Endodermal cell (in vitro differentiated cells): ENCODE measurements around the gene MERTK. TPM values are rescaled to one million over a fixed set of nuclear protein-coding genes. Genes with fewer than 3 reads are reported as not detected.
A peak's percentile ranks its signal among the peaks of the same experiment; 100 is the strongest.
"Not testable (repeated sequence)": the region's sequence is repeated elsewhere in the genome, so short reads cannot be mapped to it uniquely, and the experiment has no call there.

ENCODE experiments used
- DNase-seq: peaks from one replicate; pipeline ENCODE4 v3.0.0-alpha.2; 2017
- H3K27ac ChIP-seq: 2 replicates; pipeline ENCODE4 v1.5.1; 2013; ENCODE audit warnings: mild to moderate bottlenecking, low read depth, low read length, moderate library complexity
- H3K27me3 ChIP-seq: 2 replicates; pipeline ENCODE4 v1.6.1; 2013; ENCODE audit warnings: mild to moderate bottlenecking, low read length, moderate library complexity; ENCODE audit not compliant: insufficient read depth, control insufficient read depth, poor library complexity, severe bottlenecking
- H3K36me3 ChIP-seq: 2 replicates; pipeline ENCODE4 v1.7.0; 2013; ENCODE audit warnings: mild to moderate bottlenecking, low read length, moderate library complexity; ENCODE audit not compliant: control insufficient read depth, insufficient read depth
- H3K4me1 ChIP-seq: one replicate; pipeline ENCODE4 v1.7.0; 2013; ENCODE audit warnings: low read length; ENCODE audit not compliant: control insufficient read depth, insufficient read depth
- H3K4me3 ChIP-seq: 2 replicates; pipeline ENCODE4 v1.5.1; 2013; ENCODE audit warnings: mild to moderate bottlenecking, low read length, moderate library complexity
- H3K9ac ChIP-seq: 2 replicates; pipeline ENCODE4 v1.6.1; 2013; ENCODE audit warnings: mild to moderate bottlenecking, low read length, moderate library complexity; ENCODE audit not compliant: poor library complexity, severe bottlenecking; ENCODE audit errors: extremely low read depth
- H3K9me3 ChIP-seq: 2 replicates; pipeline ENCODE4 v1.6.1; 2013; ENCODE audit warnings: mild to moderate bottlenecking, low read length, moderate library complexity; ENCODE audit not compliant: control insufficient read depth
- H3K27ac Mint-ChIP-seq: 2 replicates; pipeline ENCODE4 v1.8.0; 2020; ENCODE audit warnings: mixed read lengths
- H3K27me3 Mint-ChIP-seq: 2 replicates; pipeline ENCODE4 v1.8.0; 2021; ENCODE audit warnings: mild to moderate bottlenecking, mixed read lengths; ENCODE audit not compliant: insufficient read depth
- H3K36me3 Mint-ChIP-seq: 2 replicates; pipeline ENCODE4 v1.8.0; 2020; ENCODE audit warnings: low read depth, mixed read lengths
- H3K4me1 Mint-ChIP-seq: 2 replicates; pipeline ENCODE4 v1.8.0; 2020; ENCODE audit warnings: mixed read lengths
- H3K4me3 Mint-ChIP-seq: 2 replicates; pipeline ENCODE4 v1.8.0; 2020; ENCODE audit warnings: mild to moderate bottlenecking, moderate library complexity, mixed read lengths
- H3K9me3 Mint-ChIP-seq: 2 replicates; pipeline ENCODE4 v1.8.0; 2020; ENCODE audit warnings: mild to moderate bottlenecking, mixed read lengths
- WGBS, 2 experiments: methylation state at CpG; one replicate each; pipeline versions ENCODE4 v1.1.5 to v1.1.7; 2013; ENCODE audit warnings: missing lambda C conversion rate in 2 of 2, mixed read lengths in 1 of 2; ENCODE audit not compliant: insufficient coverage in 1 of 2, insufficient read length in 1 of 2; 5-methylcytosine and 5-hydroxymethylcytosine counted together
- total RNA-seq, 2 donors: library from RNA; stranded (reverse); fragmentation: NEBNext Ultra II Directional in 1 of 2; extraction: Animal tissue kit (Norgen Biotek cat#: 25700) in 1 of 2; gene quantifications; 2 replicates in 1 of 2; 3 replicates in 1 of 2; pipeline ENCODE4 v1.2.1, GENCODE V29; 2021
- TF ChIP-seq, protein P1 (sequence below): fragments of 200-600 bp; sonication (generic); conservative IDR thresholded peaks from 2 replicates; pipeline ENCODE4 v1.5.0; 2021; ENCODE audit warnings: antibody characterized with exemption, mild to moderate bottlenecking

The MERTK gene
- total RNA-seq, 2 donors from 2014 or later: 22.3 to 36.6 TPM

GRCh38 chr2:111905990-111906735 is 7.8 kb downstream of the MERTK start:
- peaks cover 11% of the 10 kb centered on the region for H3K36me3 ChIP-seq
- H3K27me3 ChIP-seq: no peaks in the 10 kb centered on the region
- H3K27ac Mint-ChIP-seq: peak overlapping the region; percentile 17
- H3K9me3 ChIP-seq: no peaks in the 10 kb centered on the region
- peaks cover 46% of the 10 kb centered on the region for H3K4me1 ChIP-seq
- TF ChIP-seq, protein P1, sequence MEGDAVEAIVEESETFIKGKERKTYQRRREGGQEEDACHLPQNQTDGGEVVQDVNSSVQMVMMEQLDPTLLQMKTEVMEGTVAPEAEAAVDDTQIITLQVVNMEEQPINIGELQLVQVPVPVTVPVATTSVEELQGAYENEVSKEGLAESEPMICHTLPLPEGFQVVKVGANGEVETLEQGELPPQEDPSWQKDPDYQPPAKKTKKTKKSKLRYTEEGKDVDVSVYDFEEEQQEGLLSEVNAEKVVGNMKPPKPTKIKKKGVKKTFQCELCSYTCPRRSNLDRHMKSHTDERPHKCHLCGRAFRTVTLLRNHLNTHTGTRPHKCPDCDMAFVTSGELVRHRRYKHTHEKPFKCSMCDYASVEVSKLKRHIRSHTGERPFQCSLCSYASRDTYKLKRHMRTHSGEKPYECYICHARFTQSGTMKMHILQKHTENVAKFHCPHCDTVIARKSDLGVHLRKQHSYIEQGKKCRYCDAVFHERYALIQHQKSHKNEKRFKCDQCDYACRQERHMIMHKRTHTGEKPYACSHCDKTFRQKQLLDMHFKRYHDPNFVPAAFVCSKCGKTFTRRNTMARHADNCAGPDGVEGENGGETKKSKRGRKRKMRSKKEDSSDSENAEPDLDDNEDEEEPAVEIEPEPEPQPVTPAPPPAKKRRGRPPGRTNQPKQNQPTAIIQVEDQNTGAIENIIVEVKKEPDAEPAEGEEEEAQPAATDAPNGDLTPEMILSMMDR: no peak
- no peak overlapping the region for H3K27ac ChIP-seq
- H3K9me3 Mint-ChIP-seq: no peaks in the 10 kb centered on the region
- no peak overlapping the region for H3K9ac ChIP-seq
- H3K4me1 Mint-ChIP-seq: peaks cover 71% of the 10 kb centered on the region
- peaks cover 6% of the 10 kb centered on the region for H3K36me3 Mint-ChIP-seq
- H3K4me3 ChIP-seq: peak overlapping the region; percentile 51
- 11 to 36% methylated on average over 3 to 4 of the region's 4 CpGs for WGBS, 2 experiments
- DNase-seq: no peak
- H3K27me3 Mint-ChIP-seq: no peaks in the 10 kb centered on the region
- peak overlapping the region; percentile 4 for H3K4me3 Mint-ChIP-seq

GRCh38 chr2:111908578-111908977 is 10.2 kb downstream of the MERTK start:
- H3K4me3 ChIP-seq: peak overlapping the region; percentile 59
- peak overlapping the region; percentile 6 for H3K9ac ChIP-seq
- peaks cover 35% of the 10 kb centered on the region for H3K4me1 ChIP-seq
- no peak overlapping the region for H3K27ac ChIP-seq
- DNase-seq: no peak
- H3K9me3 ChIP-seq: no peaks in the 10 kb centered on the region
- Mint-ChIP-seq H3K27me3 (no peaks in the 10 kb centered on the region), H3K27ac (peak overlapping the region; percentile 75), H3K36me3 (no peaks in the 10 kb centered on the region), H3K4me3 (peak overlapping the region; percentile 17), H3K4me1 (peaks cover 54% of the 10 kb centered on the region), H3K9me3 (no peaks in the 10 kb centered on the region)
- H3K36me3 ChIP-seq: peaks cover 7% of the 10 kb centered on the region
- TF ChIP-seq, protein P1: no peak
- WGBS, 2 experiments: 100% methylated on average over 1 of the region's 1 CpG; no CpG with 5 or more reads in 1 of the 2 experiments
- no peaks in the 10 kb centered on the region for H3K27me3 ChIP-seq

GRCh38 chr2:111909079-111909478 is 10.7 kb downstream of the MERTK start:
- H3K9me3 Mint-ChIP-seq: no peaks in the 10 kb centered on the region
- Histone ChIP-seq H3K4me1 (peaks cover 31% of the 10 kb centered on the region), H3K4me3 (peak overlapping the region; percentile 59), H3K27ac (no peak overlapping the region), H3K27me3 (no peaks in the 10 kb centered on the region), H3K9me3 (no peaks in the 10 kb centered on the region), H3K36me3 (peaks cover 7% of the 10 kb centered on the region), H3K9ac (peak overlapping the region; percentile 6)
- TF ChIP-seq, protein P1: no peak
- DNase-seq: no peak
- H3K4me3 Mint-ChIP-seq: peak overlapping the region; percentile 17
- 79% methylated on average over 3 of the region's 3 CpGs for WGBS, 2 experiments
- H3K27ac Mint-ChIP-seq: peak overlapping the region; percentile 75
- H3K27me3 Mint-ChIP-seq: no peaks in the 10 kb centered on the region
- H3K36me3 Mint-ChIP-seq: no peaks in the 10 kb centered on the region
- peaks cover 50% of the 10 kb centered on the region for H3K4me1 Mint-ChIP-seq

DNA sequence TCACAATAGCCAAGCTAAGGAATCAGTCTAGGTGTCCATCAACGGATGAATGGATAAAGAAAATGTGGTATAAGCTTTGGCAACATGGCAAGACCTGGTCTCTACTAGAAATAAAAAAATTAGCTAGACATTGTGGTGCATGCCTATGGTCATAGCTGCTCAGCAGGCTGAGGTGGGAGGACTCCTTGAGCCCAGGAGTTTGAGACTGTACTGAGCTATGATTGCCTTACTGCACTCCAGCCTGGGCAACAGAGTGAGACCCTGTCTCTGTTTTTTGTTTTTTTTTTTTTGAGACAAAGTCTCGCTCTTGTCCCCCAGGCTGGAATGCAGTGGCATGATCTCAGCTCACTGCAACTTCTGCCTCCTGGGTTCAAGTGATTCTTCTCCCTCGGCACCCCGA is 11.6 kb downstream of the MERTK start:
- H3K9me3 ChIP-seq, H3K36me3 ChIP-seq, H3K4me3 Mint-ChIP-seq, H3K9me3 Mint-ChIP-seq, H3K27ac ChIP-seq, H3K27ac Mint-ChIP-seq, H3K9ac ChIP-seq, H3K27me3 ChIP-seq, H3K27me3 Mint-ChIP-seq, H3K4me3 ChIP-seq, DNase-seq, H3K36me3 Mint-ChIP-seq: not testable (repeated sequence)
- 85% methylated on average over 4 of the region's 4 CpGs; no CpG with 5 or more reads in 1 of the 2 experiments for WGBS, 2 experiments
- peaks cover 43% of the 10 kb centered on the region for H3K4me1 Mint-ChIP-seq
- peaks cover 26% of the 10 kb centered on the region for H3K4me1 ChIP-seq
